GM12872 (cell line): ENCODE results near the gene PMCH.

Source experiments
- TF ChIP-seq, protein P1 (sequence below): IDR thresholded peaks from 3 replicates; pipeline ENCODE4 v1.5.1; 2011; ENCODE audit warnings: low read depth, mild to moderate bottlenecking, low read length, moderate library complexity; ENCODE audit not compliant: insufficient read depth

The PMCH gene

DNA sequence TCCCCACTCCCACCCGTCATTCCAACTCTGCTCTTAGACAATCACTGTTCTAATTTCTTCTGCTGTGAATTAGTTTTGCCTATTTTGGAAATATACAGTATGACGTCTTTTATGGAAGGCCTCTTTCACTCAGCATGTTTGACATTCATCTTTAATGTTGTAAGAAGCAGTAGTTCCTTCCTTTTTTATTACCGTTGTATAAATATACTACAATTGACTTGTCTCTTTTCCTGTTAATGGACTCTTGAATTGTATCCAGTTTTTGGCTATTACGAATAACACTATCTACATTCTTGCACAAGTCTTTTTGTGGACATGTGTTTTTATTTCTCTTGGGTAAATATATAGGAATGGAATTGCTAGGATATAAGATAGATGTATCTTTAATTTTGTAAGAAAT, 4.9 kb upstream of the PMCH start:
- TF ChIP-seq, protein P1, sequence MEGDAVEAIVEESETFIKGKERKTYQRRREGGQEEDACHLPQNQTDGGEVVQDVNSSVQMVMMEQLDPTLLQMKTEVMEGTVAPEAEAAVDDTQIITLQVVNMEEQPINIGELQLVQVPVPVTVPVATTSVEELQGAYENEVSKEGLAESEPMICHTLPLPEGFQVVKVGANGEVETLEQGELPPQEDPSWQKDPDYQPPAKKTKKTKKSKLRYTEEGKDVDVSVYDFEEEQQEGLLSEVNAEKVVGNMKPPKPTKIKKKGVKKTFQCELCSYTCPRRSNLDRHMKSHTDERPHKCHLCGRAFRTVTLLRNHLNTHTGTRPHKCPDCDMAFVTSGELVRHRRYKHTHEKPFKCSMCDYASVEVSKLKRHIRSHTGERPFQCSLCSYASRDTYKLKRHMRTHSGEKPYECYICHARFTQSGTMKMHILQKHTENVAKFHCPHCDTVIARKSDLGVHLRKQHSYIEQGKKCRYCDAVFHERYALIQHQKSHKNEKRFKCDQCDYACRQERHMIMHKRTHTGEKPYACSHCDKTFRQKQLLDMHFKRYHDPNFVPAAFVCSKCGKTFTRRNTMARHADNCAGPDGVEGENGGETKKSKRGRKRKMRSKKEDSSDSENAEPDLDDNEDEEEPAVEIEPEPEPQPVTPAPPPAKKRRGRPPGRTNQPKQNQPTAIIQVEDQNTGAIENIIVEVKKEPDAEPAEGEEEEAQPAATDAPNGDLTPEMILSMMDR, result no peak

DNA sequence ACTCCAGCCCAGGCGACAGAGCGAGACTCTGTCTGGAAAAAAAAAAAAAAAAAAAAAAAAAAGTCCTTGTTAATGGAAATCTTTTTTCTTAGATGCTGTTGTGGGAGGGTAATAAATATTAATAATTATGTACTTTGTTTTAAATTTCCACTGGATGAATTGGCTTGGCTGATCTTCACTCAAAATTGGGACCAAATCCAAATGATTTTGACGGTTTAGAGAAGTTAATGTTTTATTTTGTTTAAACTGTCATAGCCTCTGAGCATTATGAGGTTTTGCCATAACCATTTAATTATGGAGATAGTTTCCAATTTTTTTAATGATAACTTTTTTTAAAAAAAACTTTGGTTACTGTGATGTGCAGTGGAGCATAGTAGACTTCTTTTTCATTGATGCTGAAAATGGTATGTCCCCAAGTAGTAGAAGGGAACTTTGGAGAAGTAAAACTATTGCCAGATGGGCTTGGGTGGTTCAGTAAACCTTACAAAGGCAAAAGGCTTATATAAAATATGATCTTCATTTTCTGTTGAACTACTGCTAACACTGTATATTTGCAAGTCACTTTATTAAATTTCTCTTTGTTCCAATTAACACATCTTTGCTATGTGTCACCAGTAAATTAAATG, 3.9 kb upstream of the PMCH start:
- TF ChIP-seq, protein P1, result no peak

DNA sequence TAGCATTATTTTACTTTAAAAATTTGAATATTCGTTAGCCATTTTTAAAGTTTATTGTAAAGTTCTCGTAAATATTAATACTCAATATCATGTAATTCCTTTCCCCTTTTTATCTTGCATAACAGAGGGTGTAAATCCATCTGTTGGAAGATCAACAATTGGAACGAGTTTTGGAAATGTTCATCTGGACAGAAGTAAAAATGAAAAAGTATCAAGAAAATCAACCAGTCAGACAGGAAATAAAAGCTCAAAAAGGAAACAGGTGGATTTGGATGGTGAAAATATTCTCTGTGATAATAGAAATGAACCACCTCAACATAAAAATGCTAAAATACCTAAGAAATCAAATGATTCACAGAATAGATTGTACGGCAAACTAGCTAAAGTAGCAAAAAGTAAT, 1.8 kb downstream of the PMCH start:
- TF ChIP-seq, protein P1, result no peak

DNA sequence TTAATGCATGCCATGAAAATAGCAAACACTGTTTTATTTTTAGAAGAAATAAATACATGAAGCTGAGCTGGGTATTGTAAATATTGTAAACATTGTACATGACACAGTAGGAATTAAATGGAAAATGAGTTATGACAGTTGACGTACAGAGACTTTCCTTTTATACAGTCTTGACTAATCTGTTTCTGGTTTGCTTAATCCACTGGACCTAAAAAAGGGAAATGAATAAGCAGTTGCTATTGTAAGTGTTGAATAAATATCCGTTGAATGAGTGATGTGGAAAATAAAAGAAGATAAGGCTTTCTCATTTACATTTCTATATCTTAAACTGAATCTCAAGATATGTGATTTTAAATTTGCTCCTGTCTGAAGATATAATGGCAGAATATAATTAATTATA, 15.0 kb downstream of the PMCH start:
- TF ChIP-seq, protein P1, result no peak

DNA sequence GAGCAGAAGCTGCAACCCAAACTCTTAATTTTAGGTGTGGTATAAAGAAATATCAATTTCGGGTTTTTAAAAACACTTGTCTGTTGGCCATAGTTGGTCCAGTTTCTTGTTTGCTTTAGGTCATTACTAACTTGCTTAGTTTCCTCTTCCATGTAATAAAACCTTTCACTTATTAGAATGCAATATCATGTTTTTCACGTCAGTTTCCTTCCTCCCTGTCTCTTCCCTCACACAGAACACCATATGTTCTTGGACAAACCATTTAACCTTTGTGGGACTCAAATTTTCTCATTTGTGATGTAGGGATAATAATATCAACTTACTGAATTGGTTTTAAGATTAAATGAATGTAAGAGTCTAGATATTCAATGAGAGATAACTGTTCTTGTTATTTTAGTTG, 22.9 kb downstream of the PMCH start:
- TF ChIP-seq, protein P1, result no peak

DNA sequence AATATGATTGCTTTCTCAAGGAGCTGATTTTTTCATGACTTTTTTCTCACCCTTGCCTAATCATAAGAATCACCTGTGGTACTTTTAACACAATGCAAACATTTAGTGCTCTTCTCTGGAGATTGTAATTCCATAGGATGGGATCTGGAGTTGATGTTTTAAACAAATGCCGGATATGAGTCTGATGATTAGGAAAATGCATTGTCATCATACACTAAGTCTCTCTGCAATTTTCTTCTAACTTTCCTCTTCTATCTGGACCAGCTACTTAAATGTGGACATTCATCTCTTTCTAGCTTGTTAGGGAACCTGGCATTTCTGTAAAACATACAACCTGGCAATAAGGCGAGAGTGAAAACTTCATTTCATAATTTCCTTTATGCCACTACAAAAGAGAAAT, 23.5 kb downstream of the PMCH start:
- TF ChIP-seq, protein P1, result no peak

DNA sequence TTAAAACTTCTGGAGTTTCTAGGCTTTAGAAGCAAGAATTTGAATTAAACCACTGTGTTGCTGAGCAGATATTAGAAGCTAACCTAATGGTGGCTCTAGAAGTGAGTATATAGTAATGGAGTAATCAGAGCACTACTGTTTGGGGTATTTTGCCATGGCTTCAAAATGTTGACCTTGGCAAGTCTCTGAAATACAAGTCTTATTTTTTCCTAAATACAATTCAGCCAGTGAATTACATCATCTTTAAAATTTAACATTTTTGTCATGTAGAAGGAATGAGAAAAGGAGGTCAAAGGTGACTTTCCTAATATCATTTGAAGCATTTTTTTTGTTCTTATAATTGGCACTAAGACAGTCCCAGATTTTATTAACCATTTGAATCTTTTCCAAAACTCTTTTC, 25.2 kb downstream of the PMCH start:
- TF ChIP-seq, protein P1, result no peak
